NCI-H187 treated with DMSO at 0.1 percent for 48 hours (cell line): Measurements from ENCODE around the gene STX4.
"Not testable (repeated sequence)": the region's sequence is repeated elsewhere in the genome, so short reads cannot be mapped to it uniquely, and the experiment has no call there.

Experiments used
- DNase-seq: peaks from one replicate; lab custom pipeline; 2025; lab: John Stamatoyannopoulos, UW

The STX4 gene

GRCh38 chr16:30998852-30999761 is 34.3 kb upstream of the STX4 start:
- DNase-seq = no peak

- no peak for DNase-seq
Measured at GRCh38 chr16:31000671-31001382, 32.5 kb upstream of the STX4 start.

GRCh38 chr16:31001507-31002249 is 31.7 kb upstream of the STX4 start:
- DNase-seq = no peak

- DNase-seq = no peak
Measured at GRCh38 chr16:31002250-31002700, 31.1 kb upstream of the STX4 start.

- DNase-seq = no peak
Measured at GRCh38 chr16:31002862-31003341, 30.5 kb upstream of the STX4 start.

GRCh38 chr16:31003744-31004143 is 29.6 kb upstream of the STX4 start:
- DNase-seq = no peak

GRCh38 chr16:31004658-31005057 is 28.7 kb upstream of the STX4 start:
- no peak for DNase-seq

GRCh38 chr16:31005350-31006085 is 27.8 kb upstream of the STX4 start:
- no peak for DNase-seq

GRCh38 chr16:31006086-31006385 is 27.3 kb upstream of the STX4 start:
- DNase-seq = no peak

GRCh38 chr16:31006589-31006988 is 26.8 kb upstream of the STX4 start:
- no peak for DNase-seq

- no peak for DNase-seq
Measured at GRCh38 chr16:31007684-31008083, 25.7 kb upstream of the STX4 start.

GRCh38 chr16:31008149-31008548 is 25.2 kb upstream of the STX4 start:
- no peak for DNase-seq

- DNase-seq = no peak
Measured at GRCh38 chr16:31008551-31008950, 24.8 kb upstream of the STX4 start.

- DNase-seq = no peak
Measured at GRCh38 chr16:31009120-31009519, 24.2 kb upstream of the STX4 start.

GRCh38 chr16:31009894-31010584 is 23.3 kb upstream of the STX4 start:
- no peak for DNase-seq

- no peak for DNase-seq
Measured at GRCh38 chr16:31010585-31011325, 22.6 kb upstream of the STX4 start, which contains the start of gene STX1B. TSS of gene STX1B (minus strand) at chr16:31010638. CDS start at chr16:31010396, 242 bp downstream.

GRCh38 chr16:31011815-31012214 is 21.5 kb upstream of the STX4 start:
- DNase-seq = not testable (repeated sequence)

GRCh38 chr16:31013292-31013691 is 20.1 kb upstream of the STX4 start:
- not testable (repeated sequence) for DNase-seq

- no peak for DNase-seq
Measured at GRCh38 chr16:31016018-31016417, 17.3 kb upstream of the STX4 start.

- DNase-seq = not testable (repeated sequence)
Measured at GRCh38 chr16:31017756-31018155, 15.6 kb upstream of the STX4 start.
